ENCODE data around the gene C5orf58.

GRCh38 chr5:170186856-170187255 lies 45.9 kb upstream of the C5orf58 start:
- TF ChIP-seq ZNF274 (IDR thresholded peaks at IDR 0.05; ENCODE audit: low read depth, low read length) (no peak), SUZ12 (IDR thresholded peaks at IDR 0.05; ENCODE audit: extremely low read depth, insufficient read depth, insufficient read length) (no peak), YY1 (IDR thresholded peaks at IDR 0.05; ENCODE audit: insufficient read depth, insufficient read length) (no peak)
